ENCODE results near the gene COL28A1.

- TF ChIP-seq GATA2 (IDR thresholded peaks at IDR 0.05; ENCODE audit: low read depth, low read length) (no peak), GATA3 (IDR thresholded peaks at IDR 0.05; ENCODE audit: low read depth, low read length) (no peak)
Observed at GRCh38 chr7:7311001-7311400, 224.7 kb downstream of the COL28A1 start.
